PFSK-1 (cell line): ENCODE data around the gene GFPT2.

Source experiments
- FOXP2 ChIP-seq: optimal IDR thresholded peaks from 2 replicates; pipeline ENCODE3; 2011; ENCODE audit warnings: borderline replicate concordance, control low read depth, inconsistent platforms; ENCODE audit not compliant: insufficient read depth; ENCODE audit errors: extremely low read length, extremely low read depth
- REST ChIP-seq, 2 experiments: IDR thresholded peaks; 2 replicates each; pipeline versions ENCODE4 v1.6.1 to v1.8.0; 2011 to 2012; ENCODE audit warnings: low read depth in 2 of 2, low read length in 2 of 2, control low read depth in 1 of 2, inconsistent platforms in 1 of 2, mild to moderate bottlenecking in 1 of 2, moderate library complexity in 1 of 2; ENCODE audit not compliant: insufficient read depth in 1 of 2
- SIN3A ChIP-seq: IDR thresholded peaks from 2 replicates; pipeline ENCODE4 v1.6.1; 2012; ENCODE audit warnings: mild to moderate bottlenecking, low read length, moderate library complexity, borderline replicate concordance; ENCODE audit not compliant: insufficient read depth
- TAF1 ChIP-seq: IDR thresholded peaks from 2 replicates; pipeline ENCODE4 v1.6.1; 2012; ENCODE audit warnings: low read length, control low read depth, borderline replicate concordance; ENCODE audit not compliant: insufficient read depth

GRCh38 chr5:180251141-180251540, 102.0 kb downstream of the GFPT2 start:
- TF ChIP-seq FOXP2, result no peak
- TF ChIP-seq SIN3A, result no peak
- TF ChIP-seq TAF1, result no peak
- TF ChIP-seq REST (IDR thresholded peaks at IDR 0.05; ENCODE audit: insufficient read depth in 1 of 2, low read depth in 2 of 2, low read length in 2 of 2), result no peak
